Chondrocyte (in vitro differentiated cells): ENCODE data around the gene CTNNB1. TPM values are rescaled to one million over a fixed set of nuclear protein-coding genes. Genes with fewer than 3 reads are reported as not detected.
A peak's percentile ranks its signal among the peaks of the same experiment; 100 is the strongest.

Experiments
- DNase-seq: peaks from one replicate; pipeline ENCODE4 v3.0.0; 2021; ENCODE audit warnings: mixed read lengths, low spot score
- H3K27ac Mint-ChIP-seq: one replicate; pipeline ENCODE4 v1.8.0; 2021; ENCODE audit warnings: mild to moderate bottlenecking, moderate library complexity, mixed read lengths; ENCODE audit not compliant: unreplicated experiment
- H3K27me3 Mint-ChIP-seq: 2 replicates; pipeline ENCODE4 v1.8.0; 2021; ENCODE audit warnings: low read depth, mixed read lengths
- H3K36me3 Mint-ChIP-seq: 2 replicates; pipeline ENCODE4 v1.8.0; 2021; ENCODE audit warnings: low read depth, mixed read lengths
- H3K4me1 Mint-ChIP-seq: 2 replicates; pipeline ENCODE4 v1.8.0; 2021; ENCODE audit warnings: low read depth, mild to moderate bottlenecking, mixed read lengths
- H3K4me3 Mint-ChIP-seq: one replicate; pipeline ENCODE4 v1.8.0; 2021; ENCODE audit warnings: mild to moderate bottlenecking, moderate library complexity, mixed read lengths; ENCODE audit not compliant: unreplicated experiment
- H3K9me3 Mint-ChIP-seq: 2 replicates; pipeline ENCODE4 v1.8.0; 2021; ENCODE audit warnings: low read depth, mixed read lengths
- total RNA-seq: library from RNA; stranded (reverse); gene quantifications from 3 replicates; pipeline ENCODE4 v1.2.1, GENCODE V29; 2021
- TF ChIP-seq, protein P1 (sequence below): fragments of 200-600 bp; sonication (generic); IDR thresholded peaks from 2 replicates; pipeline ENCODE4 v1.5.0; 2021; ENCODE audit warnings: antibody characterized with exemption, mild to moderate bottlenecking, moderate library complexity

Gene CTNNB1
- total RNA-seq, 1 donor from 2014 or later, result 487 TPM

DNA sequence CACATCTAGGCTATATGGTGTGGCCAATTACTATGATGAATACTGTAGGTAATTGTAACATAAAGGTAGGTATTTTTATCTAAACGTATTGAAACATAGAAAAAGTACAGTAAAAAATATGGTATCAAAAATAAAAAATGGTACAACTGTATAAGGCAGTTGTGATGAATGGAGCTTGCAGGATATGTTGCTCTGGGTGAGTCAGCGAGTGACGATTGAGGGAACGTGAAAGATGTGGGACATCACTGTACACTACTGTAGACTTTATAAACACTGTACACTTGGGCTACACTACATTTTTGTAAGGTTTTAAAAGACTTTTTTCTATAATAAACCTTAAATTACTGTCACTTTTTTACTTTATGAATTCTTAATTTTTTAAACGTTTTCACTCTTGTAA lies 10.3 kb downstream of the CTNNB1 start:
- H3K9me3 Mint-ChIP-seq, result no peaks in the 10 kb centered on the region
- no peak overlapping the region for H3K27ac Mint-ChIP-seq
- H3K36me3 Mint-ChIP-seq, result peaks cover 4% of the 10 kb centered on the region
- H3K27me3 Mint-ChIP-seq, result no peaks in the 10 kb centered on the region
- H3K4me3 Mint-ChIP-seq, result no peak overlapping the region
- H3K4me1 Mint-ChIP-seq, result peaks cover 80% of the 10 kb centered on the region
- TF ChIP-seq, protein P1, sequence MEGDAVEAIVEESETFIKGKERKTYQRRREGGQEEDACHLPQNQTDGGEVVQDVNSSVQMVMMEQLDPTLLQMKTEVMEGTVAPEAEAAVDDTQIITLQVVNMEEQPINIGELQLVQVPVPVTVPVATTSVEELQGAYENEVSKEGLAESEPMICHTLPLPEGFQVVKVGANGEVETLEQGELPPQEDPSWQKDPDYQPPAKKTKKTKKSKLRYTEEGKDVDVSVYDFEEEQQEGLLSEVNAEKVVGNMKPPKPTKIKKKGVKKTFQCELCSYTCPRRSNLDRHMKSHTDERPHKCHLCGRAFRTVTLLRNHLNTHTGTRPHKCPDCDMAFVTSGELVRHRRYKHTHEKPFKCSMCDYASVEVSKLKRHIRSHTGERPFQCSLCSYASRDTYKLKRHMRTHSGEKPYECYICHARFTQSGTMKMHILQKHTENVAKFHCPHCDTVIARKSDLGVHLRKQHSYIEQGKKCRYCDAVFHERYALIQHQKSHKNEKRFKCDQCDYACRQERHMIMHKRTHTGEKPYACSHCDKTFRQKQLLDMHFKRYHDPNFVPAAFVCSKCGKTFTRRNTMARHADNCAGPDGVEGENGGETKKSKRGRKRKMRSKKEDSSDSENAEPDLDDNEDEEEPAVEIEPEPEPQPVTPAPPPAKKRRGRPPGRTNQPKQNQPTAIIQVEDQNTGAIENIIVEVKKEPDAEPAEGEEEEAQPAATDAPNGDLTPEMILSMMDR, result no peak
- no peak for DNase-seq

GRCh38 chr3:41210966-41211365 lies 11.7 kb downstream of the CTNNB1 start:
- H3K4me1 Mint-ChIP-seq, result peaks cover 81% of the 10 kb centered on the region

GRCh38 chr3:41212088-41212487 lies 12.8 kb downstream of the CTNNB1 start:
- no peak for DNase-seq
- Mint-ChIP-seq H3K27me3 (no peaks in the 10 kb centered on the region), H3K4me3 (no peak overlapping the region), H3K9me3 (no peaks in the 10 kb centered on the region), H3K4me1 (peaks cover 80% of the 10 kb centered on the region), H3K27ac (no peak overlapping the region), H3K36me3 (peaks cover 5% of the 10 kb centered on the region)
- TF ChIP-seq, protein P1, result no peak

More at GRCh38 chr3:41210966-41211365, 11.7 kb downstream of the CTNNB1 start:
- Mint-ChIP-seq H3K4me3 (no peak overlapping the region), H3K27me3 (no peaks in the 10 kb centered on the region), H3K9me3 (no peaks in the 10 kb centered on the region), H3K36me3 (peaks cover 5% of the 10 kb centered on the region), H3K27ac (no peak overlapping the region)
- no peak for DNase-seq
- TF ChIP-seq, protein P1, result no peak

- Mint-ChIP-seq H3K27me3 (no peaks in the 10 kb centered on the region), H3K9me3 (no peaks in the 10 kb centered on the region), H3K4me1 (peaks cover 77% of the 10 kb centered on the region), H3K4me3 (no peak overlapping the region), H3K27ac (peak overlapping the region; percentile 2), H3K36me3 (peaks cover 3% of the 10 kb centered on the region)
- DNase-seq, result no peak
- TF ChIP-seq, protein P1, result no peak
Observed at GRCh38 chr3:41213588-41213987, 14.3 kb downstream of the CTNNB1 start.

- TF ChIP-seq, protein P1, result no peak
- H3K27me3 Mint-ChIP-seq, result no peaks in the 10 kb centered on the region
- H3K4me3 Mint-ChIP-seq, result no peak overlapping the region
- H3K4me1 Mint-ChIP-seq, result peaks cover 91% of the 10 kb centered on the region
- H3K9me3 Mint-ChIP-seq, result no peaks in the 10 kb centered on the region
- no peak for DNase-seq
- peaks cover 1% of the 10 kb centered on the region for H3K36me3 Mint-ChIP-seq
- peak overlapping the region; percentile 80 for H3K27ac Mint-ChIP-seq
Observed at GRCh38 chr3:41216422-41216821, 17.1 kb downstream of the CTNNB1 start.
